A673 (cell line): Measurements from ENCODE around the gene ARMH3.

Experiments used
- EZH2 ChIP-seq: fragments of 200-600 bp; sonication (generic); IDR thresholded peaks from 2 replicates; pipeline ENCODE4 v1.6.1; 2017; ENCODE audit warnings: borderline replicate concordance, low read depth, mild to moderate bottlenecking, mixed read lengths, antibody characterized with exemption, low read length; ENCODE audit not compliant: poor library complexity, severe bottlenecking
- TF ChIP-seq, protein P1 (sequence below): fragments of 300-800, 200-600 bp; sonication (generic); conservative IDR thresholded peaks from 2 replicates; pipeline ENCODE4 v1.5.1; 2017; ENCODE audit warnings: low read depth, mild to moderate bottlenecking, antibody characterized with exemption, low read length, moderate library complexity, mixed read lengths

DNA sequence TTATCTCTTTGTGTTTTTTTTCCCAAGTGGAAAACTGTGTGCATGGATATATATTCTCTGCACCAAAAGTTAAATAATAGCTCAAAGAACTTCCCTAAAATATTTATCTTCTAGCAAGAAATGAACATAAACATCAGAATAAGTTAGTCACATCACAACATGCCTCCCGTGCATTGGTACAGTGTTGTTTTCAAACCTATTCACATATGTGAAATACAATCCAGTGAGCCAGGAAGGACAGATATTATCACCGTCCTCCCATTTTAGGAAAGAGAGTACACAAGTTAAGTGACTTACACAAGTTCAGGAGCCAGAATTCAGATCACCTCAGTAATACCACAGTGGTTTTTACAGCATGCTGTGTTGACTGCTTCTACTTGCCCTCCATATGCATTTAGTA lies 22.2 kb downstream of the ARMH3 start:
- TF ChIP-seq, protein P1, sequence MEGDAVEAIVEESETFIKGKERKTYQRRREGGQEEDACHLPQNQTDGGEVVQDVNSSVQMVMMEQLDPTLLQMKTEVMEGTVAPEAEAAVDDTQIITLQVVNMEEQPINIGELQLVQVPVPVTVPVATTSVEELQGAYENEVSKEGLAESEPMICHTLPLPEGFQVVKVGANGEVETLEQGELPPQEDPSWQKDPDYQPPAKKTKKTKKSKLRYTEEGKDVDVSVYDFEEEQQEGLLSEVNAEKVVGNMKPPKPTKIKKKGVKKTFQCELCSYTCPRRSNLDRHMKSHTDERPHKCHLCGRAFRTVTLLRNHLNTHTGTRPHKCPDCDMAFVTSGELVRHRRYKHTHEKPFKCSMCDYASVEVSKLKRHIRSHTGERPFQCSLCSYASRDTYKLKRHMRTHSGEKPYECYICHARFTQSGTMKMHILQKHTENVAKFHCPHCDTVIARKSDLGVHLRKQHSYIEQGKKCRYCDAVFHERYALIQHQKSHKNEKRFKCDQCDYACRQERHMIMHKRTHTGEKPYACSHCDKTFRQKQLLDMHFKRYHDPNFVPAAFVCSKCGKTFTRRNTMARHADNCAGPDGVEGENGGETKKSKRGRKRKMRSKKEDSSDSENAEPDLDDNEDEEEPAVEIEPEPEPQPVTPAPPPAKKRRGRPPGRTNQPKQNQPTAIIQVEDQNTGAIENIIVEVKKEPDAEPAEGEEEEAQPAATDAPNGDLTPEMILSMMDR, result no peak
- no peak for TF ChIP-seq EZH2
